MM.1S (cell line): ENCODE data around the gene ARHGAP30.

Experiments used
- DNase-seq: peaks from one replicate; pipeline ENCODE4 v3.0.0-alpha.2; 2015
- H2AFZ ChIP-seq: fragments of 300-600 bp; sonication (generic); 2 replicates; pipeline ENCODE4 v1.6.0; 2016; ENCODE audit warnings: antibody characterized with exemption, low read length
- H3F3A ChIP-seq: fragments of 300-600 bp; sonication (generic); 2 replicates; pipeline ENCODE4 v1.6.1; 2016; ENCODE audit warnings: mild to moderate bottlenecking, antibody characterized with exemption, low read length, moderate library complexity, mixed read lengths; ENCODE audit not compliant: insufficient read depth
- H3K27ac ChIP-seq: fragments of 300-600 bp; sonication (generic); 2 replicates; pipeline ENCODE4 v1.5.1; 2016; ENCODE audit warnings: mild to moderate bottlenecking, low read length
- H3K27me3 ChIP-seq: fragments of 300-600 bp; sonication (generic); replicated peaks from 2 replicates; pipeline ENCODE4 v1.6.0; 2016; ENCODE audit warnings: low read length; ENCODE audit not compliant: insufficient read depth
- H3K36me3 ChIP-seq: fragments of 300-600 bp; sonication (generic); replicated peaks from 2 replicates; pipeline ENCODE4 v1.6.1; 2016; ENCODE audit warnings: mild to moderate bottlenecking, low read length, mixed read lengths; ENCODE audit not compliant: insufficient read depth
- H3K4me1 ChIP-seq: fragments of 300-600 bp; sonication (generic); 2 replicates; pipeline ENCODE4 v1.6.1; 2016; ENCODE audit warnings: low read length, mixed read lengths
- H3K4me2 ChIP-seq: fragments of 300-600 bp; sonication (generic); 2 replicates; pipeline ENCODE4 v1.6.0; 2016; ENCODE audit warnings: low read depth, low read length
- H3K4me3 ChIP-seq: fragments of 300-600 bp; sonication (generic); 2 replicates; pipeline ENCODE4 v1.5.1; 2016; ENCODE audit warnings: low read length, mixed read lengths
- H3K79me2 ChIP-seq: fragments of 300-600 bp; sonication (generic); 2 replicates; pipeline ENCODE4 v1.6.1; 2016; ENCODE audit warnings: mixed run types, low read length, mixed read lengths
- H3K9ac ChIP-seq: fragments of 300-600 bp; sonication (generic); 2 replicates; pipeline ENCODE4 v1.6.1; 2016; ENCODE audit warnings: low read length, mixed read lengths
- H3K9me2 ChIP-seq: fragments of 300-600 bp; sonication (generic); replicated peaks from 2 replicates; pipeline ENCODE4 v1.6.1; 2016; ENCODE audit warnings: mild to moderate bottlenecking, low read length, mixed read lengths; ENCODE audit not compliant: insufficient read depth
- H3K9me3 ChIP-seq: fragments of 300-600 bp; sonication (generic); replicated peaks from 2 replicates; pipeline ENCODE4 v1.6.1; 2016; ENCODE audit warnings: mild to moderate bottlenecking, low read length, mixed read lengths; ENCODE audit not compliant: insufficient read depth
- H4K20me1 ChIP-seq: fragments of 300-600 bp; sonication (generic); 2 replicates; pipeline ENCODE4 v1.6.1; 2016; ENCODE audit warnings: mild to moderate bottlenecking, low read length, moderate library complexity, mixed read lengths; ENCODE audit not compliant: insufficient read depth
- EZH2 ChIP-seq: fragments of 300-600 bp; sonication (generic); optimal IDR thresholded peaks from 2 replicates; pipeline ENCODE3; 2017; ENCODE audit warnings: low read depth, mild to moderate bottlenecking, antibody characterized with exemption, low read length, mixed read lengths
- EZH2phosphoT487 ChIP-seq: fragments of 300-600 bp; sonication (generic); IDR thresholded peaks from 2 replicates; pipeline ENCODE4 v1.6.1; 2018; ENCODE audit warnings: antibody characterized with exemption, low read length
- TF ChIP-seq, protein P1 (sequence below): fragments of 300-600 bp; sonication (generic); IDR thresholded peaks from 2 replicates; pipeline ENCODE4 v1.5.1; 2016; ENCODE audit warnings: antibody characterized with exemption, low read length, mixed read lengths

The ARHGAP30 gene

GRCh38 chr1:161048949-161049722 lies 20.6 kb downstream of the ARHGAP30 start:
- no peak overlapping the region for H3K9ac ChIP-seq

GRCh38 chr1:161047436-161048420 lies 22.0 kb downstream of the ARHGAP30 start:
- peaks cover 18% of the 10 kb centered on the region for H3K4me1 ChIP-seq
- TF ChIP-seq EZH2 (no peak), EZH2phosphoT487 (no peak)
- TF ChIP-seq, protein P1, sequence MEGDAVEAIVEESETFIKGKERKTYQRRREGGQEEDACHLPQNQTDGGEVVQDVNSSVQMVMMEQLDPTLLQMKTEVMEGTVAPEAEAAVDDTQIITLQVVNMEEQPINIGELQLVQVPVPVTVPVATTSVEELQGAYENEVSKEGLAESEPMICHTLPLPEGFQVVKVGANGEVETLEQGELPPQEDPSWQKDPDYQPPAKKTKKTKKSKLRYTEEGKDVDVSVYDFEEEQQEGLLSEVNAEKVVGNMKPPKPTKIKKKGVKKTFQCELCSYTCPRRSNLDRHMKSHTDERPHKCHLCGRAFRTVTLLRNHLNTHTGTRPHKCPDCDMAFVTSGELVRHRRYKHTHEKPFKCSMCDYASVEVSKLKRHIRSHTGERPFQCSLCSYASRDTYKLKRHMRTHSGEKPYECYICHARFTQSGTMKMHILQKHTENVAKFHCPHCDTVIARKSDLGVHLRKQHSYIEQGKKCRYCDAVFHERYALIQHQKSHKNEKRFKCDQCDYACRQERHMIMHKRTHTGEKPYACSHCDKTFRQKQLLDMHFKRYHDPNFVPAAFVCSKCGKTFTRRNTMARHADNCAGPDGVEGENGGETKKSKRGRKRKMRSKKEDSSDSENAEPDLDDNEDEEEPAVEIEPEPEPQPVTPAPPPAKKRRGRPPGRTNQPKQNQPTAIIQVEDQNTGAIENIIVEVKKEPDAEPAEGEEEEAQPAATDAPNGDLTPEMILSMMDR = no peak
- H3K79me2 ChIP-seq = peaks cover 26% of the 10 kb centered on the region
- peak; percentile 6 for DNase-seq
- H3F3A ChIP-seq = peaks cover 45% of the 10 kb centered on the region
- no peaks in the 10 kb centered on the region for H3K27me3 ChIP-seq
- no peak overlapping the region for H2AFZ ChIP-seq
- H3K27ac ChIP-seq = peak overlapping the region; percentile 88
- peak overlapping the region; percentile 93 for H3K9ac ChIP-seq
- H4K20me1 ChIP-seq = no peaks in the 10 kb centered on the region
- H3K9me3 ChIP-seq = no peaks in the 10 kb centered on the region
- peaks cover 10% of the 10 kb centered on the region; the same call in 1 of the 2 replicates for H3K36me3 ChIP-seq
- H3K9me2 ChIP-seq = no peaks in the 10 kb centered on the region
- no peak overlapping the region for H3K4me3 ChIP-seq
- H3K4me2 ChIP-seq = no peak overlapping the region

More at GRCh38 chr1:161048949-161049722, 20.6 kb downstream of the ARHGAP30 start:
- H3F3A ChIP-seq = peaks cover 45% of the 10 kb centered on the region
- H3K4me3 ChIP-seq = no peak overlapping the region
- H3K79me2 ChIP-seq = peaks cover 16% of the 10 kb centered on the region
- peak overlapping the region; percentile 5; the same call in 1 of the 2 replicates for H3K27ac ChIP-seq
- no peaks in the 10 kb centered on the region for H4K20me1 ChIP-seq
- TF ChIP-seq EZH2 (no peak), EZH2phosphoT487 (no peak)
- TF ChIP-seq, protein P1 = no peak
- no peaks in the 10 kb centered on the region for H3K9me2 ChIP-seq
- H3K9me3 ChIP-seq = no peaks in the 10 kb centered on the region
- peaks cover 17% of the 10 kb centered on the region for H3K4me1 ChIP-seq
- H2AFZ ChIP-seq = no peak overlapping the region
- H3K36me3 ChIP-seq = peaks cover 16% of the 10 kb centered on the region
- peak; percentile 5 for DNase-seq
- no peaks in the 10 kb centered on the region for H3K27me3 ChIP-seq
- no peak overlapping the region for H3K4me2 ChIP-seq

- peak overlapping the region; percentile 80 for H3K4me3 ChIP-seq
- peaks cover 3% of the 10 kb centered on the region; the same call in 1 of the 2 replicates for H3K36me3 ChIP-seq
- no peaks in the 10 kb centered on the region for H3K9me2 ChIP-seq
- peak overlapping the region; percentile 93 for H3K9ac ChIP-seq
- peak; percentile 68 for DNase-seq
- H4K20me1 ChIP-seq = no peaks in the 10 kb centered on the region
- peak overlapping the region; percentile 88 for H3K27ac ChIP-seq
- TF ChIP-seq EZH2phosphoT487 (no peak), EZH2 (no peak)
- TF ChIP-seq, protein P1 = no peak
- H3K9me3 ChIP-seq = no peaks in the 10 kb centered on the region
- peak overlapping the region; percentile 87 for H3K4me2 ChIP-seq
- H3F3A ChIP-seq = peaks cover 48% of the 10 kb centered on the region
- H3K4me1 ChIP-seq = peaks cover 18% of the 10 kb centered on the region
- H3K79me2 ChIP-seq = peaks cover 31% of the 10 kb centered on the region
- no peak overlapping the region for H2AFZ ChIP-seq
- no peaks in the 10 kb centered on the region for H3K27me3 ChIP-seq
Measured at GRCh38 chr1:161046605-161047228, 23.0 kb downstream of the ARHGAP30 start.
